ENCODE data around the gene IL1F10. TPM values are rescaled to one million over a fixed set of nuclear protein-coding genes. Genes with fewer than 3 reads are reported as not detected.
A peak's percentile ranks its signal among the peaks of the same experiment; 100 is the strongest.

The IL1F10 gene
- total RNA-seq, 1 donor from 2014 or later = not detected

DNA sequence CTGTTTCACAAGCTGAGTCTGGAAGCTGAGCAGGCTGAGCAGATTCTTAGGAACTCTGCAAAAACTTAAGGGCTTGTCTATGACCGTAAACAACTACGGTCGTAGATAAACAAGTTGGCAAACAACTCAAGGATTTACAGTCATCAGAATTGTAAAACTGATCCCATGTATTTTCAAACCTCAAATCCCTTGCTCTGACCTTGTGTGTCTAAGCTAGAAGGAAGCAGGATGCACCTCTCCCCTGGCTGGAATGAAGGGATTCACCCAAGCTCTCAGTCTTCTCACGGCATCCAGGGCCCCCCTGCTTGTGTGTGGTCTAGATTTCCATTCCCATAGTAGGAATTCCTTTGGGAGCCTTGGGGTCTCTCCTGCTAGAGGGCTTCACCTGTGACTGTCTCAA lies 47.2 kb downstream of the IL1F10 start:
- Mint-ChIP-seq H3K27me3 (no peaks in the 10 kb centered on the region), H3K27ac (no peak overlapping the region), H3K36me3 (ENCODE audit: low read depth) (no peaks in the 10 kb centered on the region), H3K4me3 (no peak overlapping the region), H3K4me1 (peaks cover 16% of the 10 kb centered on the region), H3K9me3 (no peaks in the 10 kb centered on the region)
- intact Hi-C loops (cut with micrococcal nuclease) = no loop called here
- DNase-seq = no peak

DNA sequence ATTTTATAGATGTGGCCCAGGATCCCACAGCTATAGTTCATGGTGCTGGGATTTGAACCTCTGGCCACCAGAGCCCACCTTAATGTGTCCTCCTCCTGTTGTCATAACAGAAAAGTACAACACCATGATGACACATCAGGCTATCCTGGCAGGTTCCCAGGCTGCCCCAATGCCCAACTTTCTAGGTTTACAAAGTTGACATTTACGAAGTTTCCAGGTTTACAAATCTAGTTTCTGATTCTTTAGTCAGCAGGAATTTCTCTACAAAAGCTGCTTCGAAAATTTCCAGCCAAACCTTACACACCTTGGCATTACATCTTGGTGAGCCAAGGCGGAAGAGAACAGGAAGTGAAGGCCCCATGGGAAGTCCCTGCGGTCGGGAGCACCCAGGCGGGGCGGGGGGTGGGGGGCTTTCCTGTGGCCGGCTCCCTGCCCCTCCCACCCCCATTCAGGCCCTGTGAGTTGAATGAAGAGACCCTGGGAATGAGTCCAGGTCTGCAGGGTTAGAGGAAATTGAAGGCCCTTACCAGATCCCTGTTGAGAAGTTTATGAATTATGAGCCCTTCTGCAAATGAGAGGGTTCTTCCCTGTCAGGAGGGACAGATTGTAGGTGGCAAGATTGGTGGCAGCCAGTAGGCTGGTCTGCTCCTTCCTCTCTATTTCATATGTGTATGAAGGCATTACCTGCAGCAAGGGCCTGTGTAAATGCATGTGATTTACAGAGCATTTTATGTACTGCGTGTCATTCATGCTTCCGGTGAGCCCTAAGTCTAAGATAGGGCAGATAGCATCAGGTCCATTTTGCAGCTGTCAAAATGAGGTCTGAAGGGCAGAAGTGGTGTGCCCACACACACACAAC lies 48.6 kb downstream of the IL1F10 start:
- H3K27ac Mint-ChIP-seq = peak overlapping the region; percentile 71
- peaks cover 20% of the 10 kb centered on the region for H3K4me1 Mint-ChIP-seq
- H3K9me3 Mint-ChIP-seq = no peaks in the 10 kb centered on the region
- peaks cover 2% of the 10 kb centered on the region for H3K27me3 Mint-ChIP-seq
- DNase-seq = peak; percentile 71
- H3K4me3 Mint-ChIP-seq = peak overlapping the region; percentile 36
- intact Hi-C loops (cut with micrococcal nuclease) = loop anchor here (1.0 kb wide), 1 partner anchor 12 kb away; no protein-coding TSS in a partner anchor
- no peaks in the 10 kb centered on the region for H3K36me3 Mint-ChIP-seq (ENCODE audit: low read depth)

DNA sequence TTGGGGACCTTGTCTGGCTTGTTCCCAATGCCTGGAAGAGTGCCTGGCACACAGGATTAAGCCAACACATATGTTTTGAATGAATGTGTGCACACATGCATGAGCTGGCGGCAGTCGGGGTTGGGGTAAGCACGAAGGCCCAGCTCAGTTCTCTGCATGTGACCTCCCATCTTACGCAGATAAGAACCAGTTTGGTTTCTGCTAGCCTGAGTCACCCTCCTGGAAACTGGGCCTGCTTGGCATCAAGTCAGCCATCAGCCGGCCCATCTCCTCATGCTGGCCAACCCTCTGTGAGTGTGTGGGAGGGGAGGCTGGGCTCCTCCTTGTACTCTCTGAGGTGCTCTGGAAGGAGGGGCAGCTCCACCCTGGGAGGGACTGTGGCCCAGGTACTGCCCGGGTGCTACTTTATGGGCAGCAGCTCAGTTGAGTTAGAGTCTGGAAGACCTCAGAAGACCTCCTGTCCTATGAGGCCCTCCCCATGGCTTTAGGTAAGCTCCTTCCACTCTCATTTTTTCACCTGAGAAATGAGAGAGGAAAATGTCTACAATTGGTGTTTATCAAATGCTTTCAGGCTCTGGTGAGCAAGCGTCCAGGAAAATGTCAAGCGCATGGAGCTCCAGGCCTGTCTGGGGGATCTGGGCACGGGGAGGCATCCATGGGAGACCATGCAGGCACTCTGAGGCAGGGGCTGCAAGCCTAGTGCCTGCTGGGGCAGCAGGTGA lies 49.9 kb downstream of the IL1F10 start:
- H3K9me3 Mint-ChIP-seq = no peaks in the 10 kb centered on the region
- intact Hi-C loops (cut with micrococcal nuclease) = no loop called here
- peak overlapping the region; percentile 62 for H3K27ac Mint-ChIP-seq
- no peak for DNase-seq
- H3K27me3 Mint-ChIP-seq = peaks cover 2% of the 10 kb centered on the region
- no peak overlapping the region for H3K4me3 Mint-ChIP-seq
- H3K4me1 Mint-ChIP-seq = peaks cover 21% of the 10 kb centered on the region
- H3K36me3 Mint-ChIP-seq (ENCODE audit: low read depth) = no peaks in the 10 kb centered on the region

DNA sequence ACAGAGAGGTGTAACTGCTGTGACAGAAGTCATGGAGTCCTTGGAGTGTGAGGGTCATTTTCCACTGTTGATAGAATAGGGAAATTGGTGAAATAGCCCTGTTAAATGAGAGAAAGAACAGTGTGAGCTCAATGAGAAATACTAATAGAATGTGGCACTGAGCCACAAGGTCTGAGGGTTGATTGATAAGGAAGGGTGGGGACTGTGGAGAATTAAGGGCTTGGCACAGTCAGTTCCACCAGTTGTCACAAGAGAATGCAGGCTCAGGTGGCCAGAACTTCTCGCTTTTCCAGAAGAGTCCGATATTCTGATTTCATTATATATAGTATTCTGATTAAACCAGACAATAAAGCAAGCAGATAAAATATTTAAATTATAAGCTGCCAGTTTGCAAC lies 50.5 kb downstream of the IL1F10 start:
- intact Hi-C loops (cut with micrococcal nuclease) = no loop called here
- Mint-ChIP-seq H3K27ac (no peak overlapping the region), H3K9me3 (no peaks in the 10 kb centered on the region), H3K4me3 (no peak overlapping the region), H3K27me3 (peaks cover 2% of the 10 kb centered on the region), H3K36me3 (ENCODE audit: low read depth) (no peaks in the 10 kb centered on the region), H3K4me1 (peaks cover 21% of the 10 kb centered on the region)
- no peak for DNase-seq

DNA sequence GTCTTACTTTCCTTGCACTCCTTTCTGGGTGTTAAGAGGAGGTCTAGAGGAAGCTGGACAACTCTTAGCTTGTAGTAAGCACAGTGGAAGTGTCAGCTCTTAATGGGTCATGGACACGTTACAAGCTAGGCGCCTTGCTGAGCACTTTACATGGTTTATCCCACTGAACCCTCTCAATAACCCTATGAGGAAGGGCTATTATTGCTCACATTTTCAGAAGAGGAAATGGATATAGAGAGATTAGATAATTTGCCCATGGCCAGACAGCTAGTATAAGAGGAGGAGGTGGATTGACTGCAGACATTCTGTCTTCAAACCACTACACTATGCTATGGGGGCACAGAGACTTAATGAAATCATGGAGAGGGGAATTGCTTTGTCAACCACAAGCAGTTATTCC lies 51.3 kb downstream of the IL1F10 start:
- Mint-ChIP-seq H3K9me3 (no peaks in the 10 kb centered on the region), H3K27me3 (peaks cover 2% of the 10 kb centered on the region), H3K4me1 (peaks cover 28% of the 10 kb centered on the region), H3K4me3 (no peak overlapping the region), H3K36me3 (ENCODE audit: low read depth) (no peaks in the 10 kb centered on the region), H3K27ac (no peak overlapping the region)
- no peak for DNase-seq
- intact Hi-C loops (cut with micrococcal nuclease) = no loop called here

DNA sequence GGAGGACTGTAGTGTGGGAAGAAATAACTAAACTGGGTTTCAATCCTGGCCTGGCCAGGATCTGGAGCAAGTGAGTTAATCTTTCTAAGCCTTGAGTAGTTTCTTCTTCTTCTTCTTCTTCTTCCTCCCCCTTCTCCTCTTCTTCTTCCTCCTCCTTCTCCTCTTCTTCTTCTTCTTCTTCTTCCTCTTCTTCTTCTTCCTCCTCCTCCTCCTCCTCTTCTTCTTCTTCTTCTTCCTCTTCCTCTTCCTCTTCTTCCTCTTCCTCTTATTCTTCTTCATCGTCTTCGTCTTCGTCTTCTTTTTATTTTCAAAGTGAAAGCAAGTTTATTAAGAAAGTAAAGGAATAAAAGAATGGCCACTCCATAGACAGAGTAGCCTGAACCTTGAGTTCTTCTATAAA lies 53.1 kb downstream of the IL1F10 start:
- intact Hi-C loops (cut with micrococcal nuclease) = no loop called here
- H3K4me1 Mint-ChIP-seq = peaks cover 42% of the 10 kb centered on the region
- H3K36me3 Mint-ChIP-seq (ENCODE audit: low read depth) = no peaks in the 10 kb centered on the region
- H3K9me3 Mint-ChIP-seq = no peaks in the 10 kb centered on the region
- no peak for DNase-seq
- no peak overlapping the region for H3K4me3 Mint-ChIP-seq
- H3K27me3 Mint-ChIP-seq = peaks cover 2% of the 10 kb centered on the region
- no peak overlapping the region for H3K27ac Mint-ChIP-seq

DNA sequence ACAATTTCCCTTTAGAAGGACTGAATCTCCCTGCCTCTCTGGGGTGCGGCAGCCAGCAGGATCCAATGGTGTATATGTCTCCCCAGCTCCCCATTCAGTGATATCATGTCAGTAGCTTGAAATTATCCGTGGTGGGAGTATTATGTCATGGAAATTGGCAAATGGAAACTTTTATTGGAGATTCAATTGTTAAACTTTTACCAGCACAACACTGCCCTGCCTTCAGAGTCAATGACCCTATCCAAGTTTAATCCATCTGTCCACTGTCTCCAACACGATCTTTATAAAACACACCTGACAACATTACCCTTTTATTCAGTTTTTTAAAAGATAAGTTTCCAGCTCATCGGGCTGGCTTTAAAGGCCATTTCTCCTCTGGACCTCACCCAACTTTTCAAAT lies 54.6 kb downstream of the IL1F10 start:
- no peak for DNase-seq
- no peaks in the 10 kb centered on the region for H3K36me3 Mint-ChIP-seq (ENCODE audit: low read depth)
- peaks cover 39% of the 10 kb centered on the region for H3K4me1 Mint-ChIP-seq
- intact Hi-C loops (cut with micrococcal nuclease) = no loop called here
- no peak overlapping the region for H3K4me3 Mint-ChIP-seq
- H3K9me3 Mint-ChIP-seq = no peaks in the 10 kb centered on the region
- H3K27ac Mint-ChIP-seq = no peak overlapping the region
- H3K27me3 Mint-ChIP-seq = peaks cover 2% of the 10 kb centered on the region

DNA sequence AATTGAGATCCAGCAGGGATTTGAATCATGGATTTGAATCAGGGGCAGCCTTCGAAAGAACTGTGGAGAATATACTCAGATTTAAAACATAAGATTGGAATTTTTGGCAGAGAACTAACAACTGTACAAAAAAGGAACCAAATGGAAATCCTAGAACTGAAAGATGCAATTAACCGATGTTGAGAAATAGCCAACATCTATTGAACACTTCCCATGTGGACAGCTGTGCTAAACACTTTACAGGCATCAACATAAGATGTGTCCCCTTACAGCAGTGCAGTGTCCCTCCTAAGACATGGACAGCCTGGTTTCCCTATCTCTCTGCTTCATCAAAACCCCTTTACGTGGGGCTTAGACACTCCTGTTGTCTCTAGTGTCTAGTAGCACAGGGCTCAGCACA lies 56.0 kb downstream of the IL1F10 start:
- H3K4me1 Mint-ChIP-seq = peaks cover 44% of the 10 kb centered on the region
- peaks cover 2% of the 10 kb centered on the region for H3K27me3 Mint-ChIP-seq
- H3K4me3 Mint-ChIP-seq = no peak overlapping the region
- no peak for DNase-seq
- no peaks in the 10 kb centered on the region for H3K36me3 Mint-ChIP-seq (ENCODE audit: low read depth)
- H3K9me3 Mint-ChIP-seq = no peaks in the 10 kb centered on the region
- intact Hi-C loops (cut with micrococcal nuclease) = loop anchor here (2.0 kb wide), 1 partner anchor 19 kb away; no protein-coding TSS in a partner anchor
- no peak overlapping the region for H3K27ac Mint-ChIP-seq

DNA sequence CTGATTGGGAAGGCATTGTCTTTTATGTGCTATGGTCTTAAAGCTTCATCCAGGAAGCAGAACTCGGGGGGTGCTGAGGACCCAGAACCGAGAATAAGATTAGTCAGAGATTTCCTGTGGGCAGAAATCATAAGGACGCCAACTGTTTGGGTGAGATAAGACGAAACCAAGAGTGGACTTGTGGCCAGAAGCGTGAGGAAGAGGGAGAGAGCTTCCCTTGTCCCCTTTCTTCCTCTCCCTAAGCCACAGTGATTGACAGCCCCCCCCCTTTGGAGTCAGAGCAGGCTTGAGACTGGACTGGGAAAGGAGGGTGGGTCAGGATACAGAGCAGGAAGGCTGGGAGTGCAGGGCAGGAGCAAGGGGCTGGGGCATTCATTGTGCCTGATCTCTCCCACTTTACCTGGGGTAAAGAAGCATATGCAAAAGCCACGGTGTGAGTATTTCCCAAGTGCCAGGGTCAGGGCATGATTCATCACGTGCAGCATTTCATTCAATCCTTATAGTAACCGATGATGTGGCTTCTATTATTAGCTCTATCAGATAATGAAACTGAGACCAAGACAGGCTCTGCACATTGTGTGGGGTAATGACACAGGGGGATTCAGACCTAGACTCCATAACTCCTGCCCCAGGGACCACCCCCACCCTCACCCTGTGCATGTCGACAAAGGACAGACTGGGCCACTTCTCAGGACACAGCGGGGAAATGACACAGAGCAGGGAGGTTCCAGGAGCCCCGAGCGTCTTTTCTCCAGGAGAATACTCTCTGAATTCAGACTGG lies 56.6 kb downstream of the IL1F10 start:
- no peaks in the 10 kb centered on the region for H3K9me3 Mint-ChIP-seq
- H3K36me3 Mint-ChIP-seq (ENCODE audit: low read depth) = no peaks in the 10 kb centered on the region
- peak overlapping the region; percentile 27 for H3K4me3 Mint-ChIP-seq
- peaks cover 2% of the 10 kb centered on the region for H3K27me3 Mint-ChIP-seq
- intact Hi-C loops (cut with micrococcal nuclease) = loop anchor here (2.0 kb wide), 1 partner anchor 20 kb away; no protein-coding TSS in a partner anchor
- DNase-seq = no peak
- H3K27ac Mint-ChIP-seq = no peak overlapping the region
- H3K4me1 Mint-ChIP-seq = peaks cover 44% of the 10 kb centered on the region

Other genes starting within 250 kb of the IL1F10 start
- gene IL1B, start 231.2 kb upstream of the IL1F10 start, total RNA-seq = 0.33 and 0.92 TPM in 2 replicates
- not detected in 2 replicates for gene IL37, start 156.8 kb upstream of the IL1F10 start, total RNA-seq
- not detected in 2 replicates for gene IL36G, start 90.0 kb upstream of the IL1F10 start, total RNA-seq
- gene IL36A, start 62.5 kb upstream of the IL1F10 start, total RNA-seq = 0.23 TPM in 1 of 2 replicates, not detected in the other
- gene IL36B, start 15.1 kb upstream of the IL1F10 start, total RNA-seq = not detected in 2 replicates
- not detected in 2 replicates for gene IL36RN, start 8.8 kb upstream of the IL1F10 start, total RNA-seq
- gene IL1RN, start 59.6 kb downstream of the IL1F10 start, total RNA-seq = 3.0 and 3.3 TPM in 2 replicates
- gene PSD4, start 106.0 kb downstream of the IL1F10 start, total RNA-seq = 268 and 278 TPM in 2 replicates
- gene PAX8, start 211.0 kb downstream of the IL1F10 start, total RNA-seq = 0.45 and 0.77 TPM in 2 replicates